HG03066 (cell line): ENCODE results near the gene RBFOX2.
"Not testable (repeated sequence)": the region's sequence is repeated elsewhere in the genome, so short reads cannot be mapped to it uniquely, and the experiment has no call there.

Experiments
- ATAC-seq: cut with Tn5 transposase; IDR thresholded peaks from one replicate; pipeline ENCODE4 v1.9.1; 2021; ENCODE audit warnings: low read depth; ENCODE audit not compliant: unreplicated experiment

The RBFOX2 gene

GRCh38 chr22:35746946-35747703 is 281.5 kb downstream of the RBFOX2 start:
- ATAC-seq = no peak

- ATAC-seq = no peak
Observed at GRCh38 chr22:35746248-35746647, 282.4 kb downstream of the RBFOX2 start.

GRCh38 chr22:35743326-35743860 is 285.2 kb downstream of the RBFOX2 start:
- ATAC-seq = no peak

- ATAC-seq = no peak
Observed at GRCh38 chr22:35742342-35743100, 286.1 kb downstream of the RBFOX2 start.

- ATAC-seq = no peak
Observed at GRCh38 chr22:35740616-35741015, 288.0 kb downstream of the RBFOX2 start.

GRCh38 chr22:35739931-35740380 is 288.7 kb downstream of the RBFOX2 start:
- no peak for ATAC-seq

- ATAC-seq = no peak
Observed at GRCh38 chr22:35739076-35739930, 289.3 kb downstream of the RBFOX2 start.

- ATAC-seq = not testable (repeated sequence)
Observed at GRCh38 chr22:35737886-35738285, 290.7 kb downstream of the RBFOX2 start.

GRCh38 chr22:35736701-35737100 is 291.9 kb downstream of the RBFOX2 start:
- no peak for ATAC-seq

GRCh38 chr22:35736166-35736565 is 292.5 kb downstream of the RBFOX2 start:
- no peak for ATAC-seq

GRCh38 chr22:35735542-35735941 is 293.1 kb downstream of the RBFOX2 start:
- ATAC-seq = no peak

- ATAC-seq = no peak
Observed at GRCh38 chr22:35734517-35734827, 294.2 kb downstream of the RBFOX2 start.

GRCh38 chr22:35733791-35734516 is 294.7 kb downstream of the RBFOX2 start:
- ATAC-seq = no peak

GRCh38 chr22:35733036-35733435 is 295.6 kb downstream of the RBFOX2 start:
- no peak for ATAC-seq

GRCh38 chr22:35732116-35732515 is 296.5 kb downstream of the RBFOX2 start:
- no peak for ATAC-seq

GRCh38 chr22:35731321-35731720 is 297.3 kb downstream of the RBFOX2 start:
- ATAC-seq = no peak

GRCh38 chr22:35729309-35729698 is 299.3 kb downstream of the RBFOX2 start:
- no peak for ATAC-seq

- no peak for ATAC-seq
Observed at GRCh38 chr22:35728639-35729308, 299.9 kb downstream of the RBFOX2 start.

- no peak for ATAC-seq
Observed at GRCh38 chr22:35727436-35727835, 301.2 kb downstream of the RBFOX2 start.

- no peak for ATAC-seq
Observed at GRCh38 chr22:35726933-35727332, 301.7 kb downstream of the RBFOX2 start.
